Brain microvascular endothelial cell (primary cell): ENCODE measurements around the gene ADIPOQ.
"Not testable (repeated sequence)": the region's sequence is repeated elsewhere in the genome, so short reads cannot be mapped to it uniquely, and the experiment has no call there.

Experiments
- DNase-seq: peaks from one replicate; pipeline ENCODE4 v3.0.0-alpha.2; 2020
- H3K27ac ChIP-seq: fragments of 250-450 bp; sonication (Bioruptor Pico); 2 replicates; pipeline ENCODE4 v1.5.1; 2020; ENCODE audit warnings: mild to moderate bottlenecking, moderate library complexity
- H3K27me3 ChIP-seq: fragments of 250-450 bp; sonication (Bioruptor Pico); replicated peaks from 2 replicates; pipeline ENCODE4 v1.5.1; 2020; ENCODE audit warnings: mild to moderate bottlenecking
- H3K36me3 ChIP-seq: fragments of 250-450 bp; sonication (Bioruptor Pico); replicated peaks from 2 replicates; pipeline ENCODE4 v1.5.1; 2020; ENCODE audit warnings: mild to moderate bottlenecking
- H3K4me3 ChIP-seq: 2 replicates; pipeline ENCODE4 v1.5.1; 2011; ENCODE audit warnings: low read depth, mild to moderate bottlenecking, control low read depth, low read length, moderate library complexity
- CTCF ChIP-seq: IDR thresholded peaks from 2 replicates; pipeline ENCODE4 v1.5.1; 2011; ENCODE audit warnings: low read depth, mild to moderate bottlenecking, moderate library complexity, low read length, control low read depth, inconsistent platforms; ENCODE audit errors: missing control alignments
- in situ Hi-C: cut with HindIII; loops from 2 replicates; pipeline ENCODE4 v1.10.0; 2017; ENCODE audit warnings: low sequenced_read_pairs, low pct_ligation_motif_present

ADIPOQ gene

GRCh38 chr3:186901135-186901734, 58.7 kb downstream of the ADIPOQ start:
- H3K27me3 ChIP-seq: no peaks in the 10 kb centered on the region
- TF ChIP-seq CTCF: no peak
- DNase-seq: no peak
- in situ Hi-C loops: no loop called here
- H3K27ac ChIP-seq: peak overlapping the region; percentile 16
- no peaks in the 10 kb centered on the region for H3K36me3 ChIP-seq
- H3K4me3 ChIP-seq: no peak overlapping the region

DNA sequence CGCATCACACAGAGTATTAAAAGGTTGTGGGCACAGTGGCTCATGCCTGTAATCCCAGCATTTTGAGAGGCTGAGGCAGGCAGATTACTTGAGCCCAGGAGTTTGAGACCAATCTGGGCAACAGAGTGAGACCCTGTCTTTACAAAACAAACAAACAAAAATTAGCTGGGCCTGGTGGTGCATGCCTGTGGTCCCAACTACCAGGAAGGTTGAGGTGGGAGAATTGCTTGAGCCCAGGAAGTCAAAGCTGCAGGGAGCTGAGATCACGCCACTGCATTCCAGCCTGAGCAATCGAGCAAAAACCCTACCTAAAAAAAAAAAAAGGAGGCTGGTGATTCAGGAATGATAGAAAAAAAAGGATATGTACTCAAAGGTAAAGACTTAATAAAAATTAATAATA, 59.6 kb downstream of the ADIPOQ start:
- no peaks in the 10 kb centered on the region for H3K27me3 ChIP-seq
- DNase-seq: no peak
- H3K36me3 ChIP-seq: no peaks in the 10 kb centered on the region
- in situ Hi-C loops: no loop called here
- peak overlapping the region; percentile 47 for H3K27ac ChIP-seq
- TF ChIP-seq CTCF: no peak
- no peak overlapping the region for H3K4me3 ChIP-seq

GRCh38 chr3:186902713-186903112, 60.2 kb downstream of the ADIPOQ start:
- H3K4me3 ChIP-seq: no peak overlapping the region
- no peak overlapping the region for H3K27ac ChIP-seq
- no peak for DNase-seq
- in situ Hi-C loops: no loop called here
- TF ChIP-seq CTCF: no peak
- H3K36me3 ChIP-seq: no peaks in the 10 kb centered on the region
- no peaks in the 10 kb centered on the region for H3K27me3 ChIP-seq

DNA sequence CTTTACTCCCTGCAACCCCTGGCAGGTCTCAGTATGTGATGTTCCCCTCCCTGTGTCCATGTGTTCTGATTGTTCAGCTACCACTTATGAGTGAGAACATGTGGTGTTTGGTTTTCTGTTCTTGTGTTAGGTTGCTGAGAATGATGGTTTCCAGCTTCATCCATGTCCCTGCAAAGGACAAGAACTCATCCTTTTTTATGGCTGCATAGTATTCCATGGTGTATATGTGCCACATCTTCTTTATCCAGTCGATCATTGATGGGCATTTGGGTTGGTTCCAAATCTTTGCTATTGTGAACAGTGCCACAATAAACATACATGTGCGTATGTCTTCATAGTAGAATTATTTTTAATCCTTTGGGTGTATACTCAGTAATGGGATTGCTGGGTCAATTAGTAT, 61.2 kb downstream of the ADIPOQ start:
- DNase-seq, H3K36me3 ChIP-seq, H3K27ac ChIP-seq, H3K27me3 ChIP-seq, in situ Hi-C loops, H3K4me3 ChIP-seq: not testable (repeated sequence)

- H3K27me3 ChIP-seq, H3K36me3 ChIP-seq, DNase-seq, H3K27ac ChIP-seq, H3K4me3 ChIP-seq, in situ Hi-C loops: not testable (repeated sequence)
Measured at GRCh38 chr3:186907075-186907474, 64.6 kb downstream of the ADIPOQ start.
